GM19468 (cell line): ENCODE measurements around the gene BDNF.

Experiments used
- ATAC-seq: cut with Tn5 transposase; IDR thresholded peaks from one replicate; pipeline ENCODE4 v1.9.1; 2021; ENCODE audit warnings: mild to moderate bottlenecking, moderate library complexity, moderate number of reproducible peaks; ENCODE audit not compliant: unreplicated experiment; ENCODE audit errors: extremely low read depth

Gene BDNF

GRCh38 chr11:27610280-27610679 is 90.0 kb downstream of the BDNF start:
- no peak for ATAC-seq

GRCh38 chr11:27608951-27609350 is 91.3 kb downstream of the BDNF start:
- ATAC-seq: no peak

GRCh38 chr11:27605422-27605821 is 94.8 kb downstream of the BDNF start:
- no peak for ATAC-seq
